ENCODE results near the gene IL18.

Gene IL18

GRCh38 chr11:112121981-112122615, 41.8 kb downstream of the IL18 start:
- no peak overlapping the region for H3K4me3 ChIP-seq (replicated peaks; ENCODE audit: low read depth, low read length)
- TF ChIP-seq CTCF (IDR thresholded peaks at IDR 0.05; ENCODE audit: low read depth, low read length, missing control alignments): no peak
- DNase-seq (ENCODE audit: extremely low read depth, low read depth): peak; percentile 27

GRCh38 chr11:112118176-112118575, 45.7 kb downstream of the IL18 start:
- no peak for TF ChIP-seq CTCF (IDR thresholded peaks at IDR 0.05; ENCODE audit: low read depth, low read length, missing control alignments)
- no peak for DNase-seq (ENCODE audit: extremely low read depth, low read depth)
- no peak overlapping the region for H3K4me3 ChIP-seq (replicated peaks; ENCODE audit: low read depth, low read length)

- no peak for TF ChIP-seq CTCF (IDR thresholded peaks at IDR 0.05; ENCODE audit: low read depth, low read length, missing control alignments)
- no peak for DNase-seq (ENCODE audit: extremely low read depth, low read depth)
- H3K4me3 ChIP-seq (replicated peaks; ENCODE audit: low read depth, low read length): no peak overlapping the region
These were observed 48.5 kb downstream of the IL18 start for GRCh38 chr11:112115386-112115785.

- DNase-seq (ENCODE audit: extremely low read depth, low read depth): no peak
- no peak overlapping the region for H3K4me3 ChIP-seq (replicated peaks; ENCODE audit: low read depth, low read length)
- no peak for TF ChIP-seq CTCF (IDR thresholded peaks at IDR 0.05; ENCODE audit: low read depth, low read length, missing control alignments)
These were observed 49.4 kb downstream of the IL18 start for GRCh38 chr11:112114460-112114859.

- peak; percentile 63 for TF ChIP-seq CTCF (IDR thresholded peaks at IDR 0.05; ENCODE audit: low read depth, low read length, missing control alignments)
- peak; percentile 36 for DNase-seq (ENCODE audit: extremely low read depth, low read depth)
- H3K4me3 ChIP-seq (replicated peaks; ENCODE audit: low read depth, low read length): no peak overlapping the region
These were observed 50.1 kb downstream of the IL18 start for GRCh38 chr11:112113539-112114457.

- no peak for DNase-seq (ENCODE audit: extremely low read depth, low read depth)
- TF ChIP-seq CTCF (IDR thresholded peaks at IDR 0.05; ENCODE audit: low read depth, low read length, missing control alignments): no peak
- H3K4me3 ChIP-seq (replicated peaks; ENCODE audit: low read depth, low read length): no peak overlapping the region
These were observed 57.8 kb downstream of the IL18 start for GRCh38 chr11:112106070-112106469.
